ENCODE results near the gene ZBTB45.

DNA sequence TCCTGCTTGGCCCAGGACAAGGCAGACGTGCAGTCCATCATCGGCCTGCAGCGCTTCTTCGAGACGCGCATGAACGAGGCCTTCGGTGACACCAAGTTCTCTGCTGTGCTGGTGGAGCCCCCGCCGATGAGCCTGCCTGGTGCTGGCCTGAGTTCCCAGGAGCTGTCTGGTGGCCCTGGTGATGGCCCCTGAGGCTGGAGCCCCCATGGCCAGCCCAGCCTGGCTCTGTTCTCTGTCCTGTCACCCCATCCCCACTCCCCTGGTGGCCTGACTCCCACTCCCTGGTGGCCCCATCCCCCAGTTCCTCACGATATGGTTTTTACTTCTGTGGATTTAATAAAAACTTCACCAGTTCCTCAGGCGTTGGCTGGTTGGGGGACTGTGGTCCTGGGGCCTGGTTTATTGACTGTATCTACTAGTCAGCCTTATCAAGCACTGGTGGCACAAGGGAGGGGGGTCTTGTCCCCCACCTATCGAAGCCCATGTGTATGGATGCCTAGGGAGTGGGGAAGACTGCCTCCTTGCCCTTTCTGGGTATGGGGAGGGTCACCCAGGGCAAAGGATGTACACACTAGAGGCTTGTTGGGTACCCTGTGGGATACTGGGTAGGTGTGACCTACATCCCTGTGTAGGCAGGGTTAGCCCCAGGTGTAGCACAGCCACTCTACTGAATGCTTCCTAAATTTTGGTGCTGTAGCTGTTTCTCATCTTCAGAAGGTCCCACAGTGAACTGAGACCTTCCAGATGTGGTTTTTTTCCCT, 30.9 kb upstream of the ZBTB45 start:
- TF ChIP-seq CTCF (conservative IDR thresholded peaks at IDR 0.05; ENCODE audit: low read length) (no peak), EZH2phosphoT487 (IDR thresholded peaks at IDR 0.05; ENCODE audit: borderline replicate concordance) (no peak)
